Measurements from ENCODE around the gene STPG4.

DNA sequence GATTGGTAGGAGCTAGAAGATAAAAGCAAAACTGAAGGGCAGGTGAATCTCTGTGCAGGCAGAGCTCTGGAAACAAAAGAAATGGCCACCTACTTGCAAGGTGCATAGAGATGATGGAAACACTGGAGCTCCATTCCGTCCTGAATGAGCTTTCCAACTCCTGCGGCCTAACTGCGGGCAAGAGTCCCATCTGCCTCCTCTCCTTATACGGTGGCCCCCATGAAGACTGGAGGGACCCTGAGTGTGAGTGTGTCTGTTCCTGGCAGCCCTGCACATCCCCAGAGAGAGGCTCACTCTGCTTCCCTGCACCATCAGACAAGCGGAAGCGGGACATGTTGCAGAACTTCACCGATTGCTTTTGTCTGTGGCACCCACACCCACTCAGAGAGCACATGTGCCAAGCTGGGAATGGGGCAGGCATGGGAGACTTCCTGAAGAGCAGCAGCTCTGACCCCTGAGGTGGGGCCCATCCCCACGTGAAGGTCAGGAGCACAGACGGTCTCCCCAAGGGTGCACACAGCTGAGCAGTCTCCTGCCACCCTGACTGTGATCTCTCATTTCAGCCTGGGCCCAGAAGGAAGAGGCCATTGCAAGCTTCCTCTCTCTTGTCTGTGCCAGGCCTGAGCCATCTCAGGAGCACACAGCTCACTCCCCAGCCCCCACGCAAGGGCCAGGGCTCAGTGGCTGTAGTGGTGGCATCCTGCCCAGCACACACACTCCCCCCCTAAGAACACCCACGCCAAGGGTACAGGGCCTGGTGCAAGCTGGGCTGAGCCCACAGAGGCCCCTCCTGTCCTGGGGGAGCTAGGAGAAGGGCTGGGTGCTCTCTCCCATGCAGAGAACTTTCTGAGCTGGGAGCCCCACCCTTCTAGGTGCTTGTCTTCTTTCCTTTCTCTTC is 75.3 kb downstream of the STPG4 start:
- TF ChIP-seq, protein P1, sequence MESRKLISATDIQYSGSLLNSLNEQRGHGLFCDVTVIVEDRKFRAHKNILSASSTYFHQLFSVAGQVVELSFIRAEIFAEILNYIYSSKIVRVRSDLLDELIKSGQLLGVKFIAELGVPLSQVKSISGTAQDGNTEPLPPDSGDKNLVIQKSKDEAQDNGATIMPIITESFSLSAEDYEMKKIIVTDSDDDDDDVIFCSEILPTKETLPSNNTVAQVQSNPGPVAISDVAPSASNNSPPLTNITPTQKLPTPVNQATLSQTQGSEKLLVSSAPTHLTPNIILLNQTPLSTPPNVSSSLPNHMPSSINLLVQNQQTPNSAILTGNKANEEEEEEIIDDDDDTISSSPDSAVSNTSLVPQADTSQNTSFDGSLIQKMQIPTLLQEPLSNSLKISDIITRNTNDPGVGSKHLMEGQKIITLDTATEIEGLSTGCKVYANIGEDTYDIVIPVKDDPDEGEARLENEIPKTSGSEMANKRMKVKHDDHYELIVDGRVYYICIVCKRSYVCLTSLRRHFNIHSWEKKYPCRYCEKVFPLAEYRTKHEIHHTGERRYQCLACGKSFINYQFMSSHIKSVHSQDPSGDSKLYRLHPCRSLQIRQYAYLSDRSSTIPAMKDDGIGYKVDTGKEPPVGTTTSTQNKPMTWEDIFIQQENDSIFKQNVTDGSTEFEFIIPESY (IDR thresholded peaks at IDR 0.05; ENCODE audit: borderline replicate concordance, low read depth), result no peak
- TF ChIP-seq, protein P2, sequence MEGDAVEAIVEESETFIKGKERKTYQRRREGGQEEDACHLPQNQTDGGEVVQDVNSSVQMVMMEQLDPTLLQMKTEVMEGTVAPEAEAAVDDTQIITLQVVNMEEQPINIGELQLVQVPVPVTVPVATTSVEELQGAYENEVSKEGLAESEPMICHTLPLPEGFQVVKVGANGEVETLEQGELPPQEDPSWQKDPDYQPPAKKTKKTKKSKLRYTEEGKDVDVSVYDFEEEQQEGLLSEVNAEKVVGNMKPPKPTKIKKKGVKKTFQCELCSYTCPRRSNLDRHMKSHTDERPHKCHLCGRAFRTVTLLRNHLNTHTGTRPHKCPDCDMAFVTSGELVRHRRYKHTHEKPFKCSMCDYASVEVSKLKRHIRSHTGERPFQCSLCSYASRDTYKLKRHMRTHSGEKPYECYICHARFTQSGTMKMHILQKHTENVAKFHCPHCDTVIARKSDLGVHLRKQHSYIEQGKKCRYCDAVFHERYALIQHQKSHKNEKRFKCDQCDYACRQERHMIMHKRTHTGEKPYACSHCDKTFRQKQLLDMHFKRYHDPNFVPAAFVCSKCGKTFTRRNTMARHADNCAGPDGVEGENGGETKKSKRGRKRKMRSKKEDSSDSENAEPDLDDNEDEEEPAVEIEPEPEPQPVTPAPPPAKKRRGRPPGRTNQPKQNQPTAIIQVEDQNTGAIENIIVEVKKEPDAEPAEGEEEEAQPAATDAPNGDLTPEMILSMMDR (IDR thresholded peaks at IDR 0.05), result no peak
- TF ChIP-seq, protein P3, sequence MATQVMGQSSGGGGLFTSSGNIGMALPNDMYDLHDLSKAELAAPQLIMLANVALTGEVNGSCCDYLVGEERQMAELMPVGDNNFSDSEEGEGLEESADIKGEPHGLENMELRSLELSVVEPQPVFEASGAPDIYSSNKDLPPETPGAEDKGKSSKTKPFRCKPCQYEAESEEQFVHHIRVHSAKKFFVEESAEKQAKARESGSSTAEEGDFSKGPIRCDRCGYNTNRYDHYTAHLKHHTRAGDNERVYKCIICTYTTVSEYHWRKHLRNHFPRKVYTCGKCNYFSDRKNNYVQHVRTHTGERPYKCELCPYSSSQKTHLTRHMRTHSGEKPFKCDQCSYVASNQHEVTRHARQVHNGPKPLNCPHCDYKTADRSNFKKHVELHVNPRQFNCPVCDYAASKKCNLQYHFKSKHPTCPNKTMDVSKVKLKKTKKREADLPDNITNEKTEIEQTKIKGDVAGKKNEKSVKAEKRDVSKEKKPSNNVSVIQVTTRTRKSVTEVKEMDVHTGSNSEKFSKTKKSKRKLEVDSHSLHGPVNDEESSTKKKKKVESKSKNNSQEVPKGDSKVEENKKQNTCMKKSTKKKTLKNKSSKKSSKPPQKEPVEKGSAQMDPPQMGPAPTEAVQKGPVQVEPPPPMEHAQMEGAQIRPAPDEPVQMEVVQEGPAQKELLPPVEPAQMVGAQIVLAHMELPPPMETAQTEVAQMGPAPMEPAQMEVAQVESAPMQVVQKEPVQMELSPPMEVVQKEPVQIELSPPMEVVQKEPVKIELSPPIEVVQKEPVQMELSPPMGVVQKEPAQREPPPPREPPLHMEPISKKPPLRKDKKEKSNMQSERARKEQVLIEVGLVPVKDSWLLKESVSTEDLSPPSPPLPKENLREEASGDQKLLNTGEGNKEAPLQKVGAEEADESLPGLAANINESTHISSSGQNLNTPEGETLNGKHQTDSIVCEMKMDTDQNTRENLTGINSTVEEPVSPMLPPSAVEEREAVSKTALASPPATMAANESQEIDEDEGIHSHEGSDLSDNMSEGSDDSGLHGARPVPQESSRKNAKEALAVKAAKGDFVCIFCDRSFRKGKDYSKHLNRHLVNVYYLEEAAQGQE (IDR thresholded peaks at IDR 0.05; ENCODE audit: low read depth, low read length), result no peak
- TF ChIP-seq SMC3 (IDR thresholded peaks at IDR 0.05; ENCODE audit: low read depth, low read length) (no peak), FOXJ3 (CRISPR knock-in tag; IDR thresholded peaks at IDR 0.05) (no peak), JUND (IDR thresholded peaks at IDR 0.05) (no peak), TCF12 (IDR thresholded peaks at IDR 0.05) (no peak)
- TF ChIP-seq, protein P4, sequence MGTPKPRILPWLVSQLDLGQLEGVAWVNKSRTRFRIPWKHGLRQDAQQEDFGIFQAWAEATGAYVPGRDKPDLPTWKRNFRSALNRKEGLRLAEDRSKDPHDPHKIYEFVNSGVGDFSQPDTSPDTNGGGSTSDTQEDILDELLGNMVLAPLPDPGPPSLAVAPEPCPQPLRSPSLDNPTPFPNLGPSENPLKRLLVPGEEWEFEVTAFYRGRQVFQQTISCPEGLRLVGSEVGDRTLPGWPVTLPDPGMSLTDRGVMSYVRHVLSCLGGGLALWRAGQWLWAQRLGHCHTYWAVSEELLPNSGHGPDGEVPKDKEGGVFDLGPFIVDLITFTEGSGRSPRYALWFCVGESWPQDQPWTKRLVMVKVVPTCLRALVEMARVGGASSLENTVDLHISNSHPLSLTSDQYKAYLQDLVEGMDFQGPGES (IDR thresholded peaks at IDR 0.05; ENCODE audit: low read depth, low read length), result no peak

All from SK-N-SH (cell line).